Astrocyte (in vitro differentiated cells and primary cell): Measurements from ENCODE around the gene DRGX.

Source experiments
- CTCF ChIP-seq: IDR thresholded peaks from 2 replicates; pipeline ENCODE4 v1.5.1; 2011; ENCODE audit warnings: low read depth, mild to moderate bottlenecking, inconsistent platforms, low read length, moderate library complexity; ENCODE audit not compliant: insufficient read depth
- EZH2 ChIP-seq: IDR thresholded peaks from 2 replicates; pipeline ENCODE4 v1.6.1; 2012; ENCODE audit warnings: mild to moderate bottlenecking, low read length, inconsistent platforms; ENCODE audit not compliant: insufficient read depth

- no peak for TF ChIP-seq CTCF
- TF ChIP-seq EZH2: no peak
These were observed 45.9 kb upstream of the DRGX start for GRCh38 chr10:49441488-49442476.
